Spinal cord (tissue), 10 donors: Measurements from ENCODE around the gene PKN3. TPM values are rescaled to one million over a fixed set of nuclear protein-coding genes. Genes with fewer than 3 reads are reported as not detected.

ENCODE experiments used
- DNase-seq, 6 donors: peaks; one replicate each; pipeline versions ENCODE4 v3.0.0 to v3.0.0-alpha.2; 2013 to 2015; ENCODE audit warnings: low spot score in 6 of 6, low read depth in 4 of 6
- H3K27ac ChIP-seq: one replicate; pipeline ENCODE4 v1.5.1; 2013; ENCODE audit warnings: low read depth, low read length, control low read depth
- H3K27me3 ChIP-seq: one replicate; pipeline ENCODE4 v1.6.1; 2013; ENCODE audit warnings: low read length; ENCODE audit not compliant: control insufficient read depth, insufficient read depth
- H3K36me3 ChIP-seq: one replicate; pipeline ENCODE4 v1.6.1; 2013; ENCODE audit warnings: low read length; ENCODE audit not compliant: control insufficient read depth, insufficient read depth
- H3K4me1 ChIP-seq: one replicate; pipeline ENCODE4 v1.6.1; 2013; ENCODE audit warnings: low read length; ENCODE audit not compliant: control insufficient read depth, insufficient read depth
- H3K4me3 ChIP-seq: one replicate; pipeline ENCODE4 v1.5.1; 2013; ENCODE audit warnings: low read depth, low read length, control low read depth
- H3K9me3 ChIP-seq: one replicate; pipeline ENCODE4 v1.6.1; 2013; ENCODE audit warnings: low read length; ENCODE audit not compliant: control insufficient read depth, insufficient read depth
- WGBS: methylation state at CpG from one replicate; pipeline ENCODE4 v1.1.5; 2013; ENCODE audit warnings: missing lambda C conversion rate; ENCODE audit not compliant: insufficient coverage; 5-methylcytosine and 5-hydroxymethylcytosine counted together
- polyA plus RNA-seq, 2 donors: library from polyadenylated mRNA; unstranded; fragments of 120-200 nt; gene quantifications; one replicate each; pipeline ENCODE4 v1.2.1, GENCODE V29; 2013; ENCODE audit not compliant: insufficient read length in 2 of 2
- total RNA-seq, 2 donors: library from RNA; depleted of rRNA in 1 of 2; stranded (reverse); fragments of 120-200 nt in 1 of 2; fragments of >200 nt in 1 of 2; gene quantifications; one replicate each; pipeline versions ENCODE4 v1.2.3 to v1.2.4, GENCODE V29; 2013 to 2014
- donor health status: healthy.

Gene PKN3
- total and polyA plus RNA-seq, 4 donors: 1.1 to 5.9 (median 5.5) TPM

DNA sequence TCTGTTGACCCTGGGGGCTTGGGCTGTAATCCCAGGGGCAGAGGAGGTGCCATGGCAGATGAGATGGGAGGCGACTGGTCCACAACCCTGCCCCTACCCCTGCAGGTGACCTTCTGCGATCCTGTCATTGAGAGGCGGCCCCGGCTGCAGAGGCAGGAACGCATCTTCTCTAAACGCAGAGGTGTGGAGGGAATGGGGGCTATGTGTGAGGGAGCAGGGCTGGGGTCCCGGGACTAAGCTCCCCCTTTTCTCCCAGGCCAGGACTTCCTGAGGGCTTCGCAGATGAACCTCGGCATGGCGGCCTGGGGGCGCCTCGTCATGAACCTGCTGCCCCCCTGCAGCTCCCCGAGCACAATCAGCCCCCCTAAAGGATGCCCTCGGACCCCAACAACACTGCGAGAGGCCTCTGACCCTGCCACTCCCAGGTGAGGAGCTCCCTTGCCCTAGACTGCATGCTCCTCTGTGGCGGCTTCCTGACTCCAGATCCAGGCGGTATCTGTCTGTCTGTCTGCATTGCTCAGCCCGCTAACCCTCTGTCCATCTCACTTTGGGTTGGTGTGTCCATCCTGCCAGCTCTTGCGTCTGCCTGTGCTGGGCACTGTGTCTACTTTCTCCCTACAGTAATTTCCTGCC, 11.8 kb downstream of the PKN3 start:
- 96% methylated on average over 14 of the region's 19 CpGs for WGBS
- H3K4me1 ChIP-seq: no peaks in the 10 kb centered on the region
- H3K4me3 ChIP-seq: no peak overlapping the region
- no peaks in the 10 kb centered on the region for H3K9me3 ChIP-seq
- no peaks in the 10 kb centered on the region for H3K27me3 ChIP-seq
- H3K27ac ChIP-seq: no peak overlapping the region
- H3K36me3 ChIP-seq: peaks cover 23% of the 10 kb centered on the region
- DNase-seq: no peak

- H3K27ac ChIP-seq: no peak overlapping the region
- no peak overlapping the region for H3K4me3 ChIP-seq
- no peaks in the 10 kb centered on the region for H3K27me3 ChIP-seq
- no peaks in the 10 kb centered on the region for H3K9me3 ChIP-seq
- H3K4me1 ChIP-seq: no peaks in the 10 kb centered on the region
- no peak for DNase-seq
- WGBS: 91% methylated on average over 15 of the region's 24 CpGs
- peaks cover 24% of the 10 kb centered on the region for H3K36me3 ChIP-seq
These were observed 12.5 kb downstream of the PKN3 start for GRCh38 chr9:128714586-128715435.

GRCh38 chr9:128715436-128715750, 13.1 kb downstream of the PKN3 start:
- H3K4me1 ChIP-seq: no peaks in the 10 kb centered on the region
- no peaks in the 10 kb centered on the region for H3K27me3 ChIP-seq
- 90% methylated on average over 6 of the region's 6 CpGs for WGBS
- H3K27ac ChIP-seq: no peak overlapping the region
- peaks cover 29% of the 10 kb centered on the region for H3K36me3 ChIP-seq
- H3K4me3 ChIP-seq: no peak overlapping the region
- no peak for DNase-seq
- no peaks in the 10 kb centered on the region for H3K9me3 ChIP-seq

DNA sequence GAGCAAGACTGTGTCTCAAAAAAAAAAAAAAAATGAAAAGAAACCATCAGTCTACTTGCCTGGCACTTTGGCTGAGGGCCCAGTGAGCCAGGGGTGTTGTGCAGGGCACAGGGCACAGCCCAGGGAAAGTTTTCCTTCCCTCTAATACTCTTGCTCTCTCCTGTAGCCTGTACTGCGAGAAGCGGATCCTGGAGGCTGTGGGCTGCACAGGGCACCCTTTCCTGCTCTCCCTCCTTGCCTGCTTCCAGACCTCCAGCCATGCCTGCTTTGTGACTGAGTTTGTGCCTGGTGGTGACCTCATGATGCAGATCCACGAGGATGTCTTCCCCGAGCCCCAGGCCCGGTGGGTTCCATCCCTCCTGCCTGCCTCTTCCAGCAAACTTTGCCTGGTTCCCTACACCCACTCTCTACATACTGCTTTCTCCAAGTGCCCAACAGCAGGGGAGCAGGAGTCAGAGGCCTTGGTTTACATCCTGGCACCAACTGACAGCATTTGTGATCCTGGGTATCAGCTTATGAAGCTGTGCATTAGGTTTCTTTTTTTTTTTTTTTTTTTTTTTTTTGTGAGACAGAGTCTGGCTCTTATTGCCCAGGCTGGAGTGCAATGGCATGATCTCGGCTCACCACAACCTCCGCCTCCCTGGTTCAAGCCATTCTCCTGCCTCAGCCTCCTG, 14.4 kb downstream of the PKN3 start:
- Histone ChIP-seq H3K9me3 (no peaks in the 10 kb centered on the region), H3K4me1 (no peaks in the 10 kb centered on the region), H3K4me3 (no peak overlapping the region), H3K27me3 (no peaks in the 10 kb centered on the region), H3K27ac (no peak overlapping the region), H3K36me3 (peaks cover 43% of the 10 kb centered on the region)
- no peak for DNase-seq
- WGBS: 81% methylated on average over 5 of the region's 7 CpGs

DNA sequence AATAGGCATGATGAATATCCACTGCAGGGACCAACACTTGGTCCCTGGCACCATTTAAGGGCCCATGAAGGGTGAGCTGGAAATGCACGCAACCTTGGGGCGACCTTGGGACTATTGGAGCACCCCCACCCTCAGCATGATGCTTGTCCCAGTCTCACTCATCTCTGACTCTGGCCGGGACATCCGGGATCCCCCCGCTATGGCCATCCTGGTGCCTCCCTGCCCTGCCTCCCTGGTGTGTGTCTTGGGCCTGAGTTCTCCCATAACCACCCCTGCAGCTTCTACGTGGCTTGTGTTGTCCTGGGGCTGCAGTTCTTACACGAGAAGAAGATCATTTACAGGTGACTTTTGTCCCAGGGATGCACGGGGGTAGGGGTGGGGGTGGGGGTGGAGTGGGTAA, 15.7 kb downstream of the PKN3 start:
- no peaks in the 10 kb centered on the region for H3K9me3 ChIP-seq
- DNase-seq: no peak
- H3K27me3 ChIP-seq: no peaks in the 10 kb centered on the region
- peaks cover 40% of the 10 kb centered on the region for H3K36me3 ChIP-seq
- peaks cover under 1% of the 10 kb centered on the region for H3K4me1 ChIP-seq
- no peak overlapping the region for H3K4me3 ChIP-seq
- 93% methylated on average over 5 of the region's 8 CpGs for WGBS
- no peak overlapping the region for H3K27ac ChIP-seq

- DNase-seq: no peak
- Histone ChIP-seq H3K9me3 (no peaks in the 10 kb centered on the region), H3K4me3 (no peak overlapping the region), H3K27ac (no peak overlapping the region), H3K27me3 (no peaks in the 10 kb centered on the region), H3K36me3 (peaks cover 35% of the 10 kb centered on the region), H3K4me1 (peaks cover 5% of the 10 kb centered on the region)
- 91% methylated on average over 4 of the region's 5 CpGs for WGBS
These were observed 16.2 kb downstream of the PKN3 start for GRCh38 chr9:128718475-128718874.

GRCh38 chr9:128719919-128720605, 17.8 kb downstream of the PKN3 start:
- Histone ChIP-seq H3K27ac (no peak overlapping the region), H3K4me1 (peaks cover 19% of the 10 kb centered on the region), H3K36me3 (peaks cover 26% of the 10 kb centered on the region), H3K4me3 (no peak overlapping the region), H3K9me3 (no peaks in the 10 kb centered on the region), H3K27me3 (no peaks in the 10 kb centered on the region)
- 90% methylated on average over 30 of the region's 30 CpGs for WGBS
- no peak for DNase-seq

DNA sequence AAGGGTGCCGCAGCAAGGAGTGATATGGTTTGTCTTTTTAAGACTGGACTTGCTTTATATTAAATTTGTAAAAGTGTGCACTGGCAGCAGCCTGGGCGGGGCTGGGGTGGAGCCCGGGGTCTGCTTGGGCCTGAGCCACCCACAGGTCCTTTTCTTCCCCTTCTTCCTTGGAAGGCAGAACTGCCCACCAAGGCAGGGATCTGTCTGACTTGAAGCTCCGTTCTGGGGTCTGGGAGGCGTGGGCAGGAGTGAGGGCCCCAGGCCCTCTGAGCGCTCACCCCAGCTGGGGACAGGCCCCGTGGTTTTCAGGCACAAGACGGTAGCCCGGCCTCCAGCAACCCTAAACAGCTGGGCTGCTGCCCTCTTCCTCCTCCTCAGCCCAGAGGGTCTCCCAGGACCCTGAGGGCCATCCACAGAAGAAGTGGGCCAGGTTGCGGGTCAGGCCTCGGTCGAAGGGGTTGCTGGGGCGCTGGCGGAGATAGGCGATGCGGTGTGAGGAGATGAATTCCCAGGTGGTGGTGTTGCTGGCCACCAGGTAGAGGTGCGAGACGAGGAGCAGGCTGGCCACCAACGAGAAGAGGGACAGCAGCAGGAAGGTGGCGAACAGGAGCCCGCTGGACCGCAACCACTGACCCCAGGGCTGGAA, 18.7 kb downstream of the PKN3 start:
- H3K4me1 ChIP-seq: peaks cover 20% of the 10 kb centered on the region
- no peaks in the 10 kb centered on the region for H3K9me3 ChIP-seq
- peaks cover 23% of the 10 kb centered on the region for H3K36me3 ChIP-seq
- H3K27me3 ChIP-seq: no peaks in the 10 kb centered on the region
- no peak overlapping the region for H3K27ac ChIP-seq
- no peak overlapping the region for H3K4me3 ChIP-seq
- 93% methylated on average over 17 of the region's 22 CpGs for WGBS
- no peak for DNase-seq

- H3K4me3 ChIP-seq: no peak overlapping the region
- no peaks in the 10 kb centered on the region for H3K9me3 ChIP-seq
- H3K4me1 ChIP-seq: peaks cover 20% of the 10 kb centered on the region
- DNase-seq: no peak
- peaks cover 23% of the 10 kb centered on the region for H3K36me3 ChIP-seq
- no peaks in the 10 kb centered on the region for H3K27me3 ChIP-seq
- WGBS: 94% methylated on average over 16 of the region's 18 CpGs
- H3K27ac ChIP-seq: no peak overlapping the region
These were observed 19.2 kb downstream of the PKN3 start for GRCh38 chr9:128721487-128722010.
